Ishikawa (cell line): ENCODE measurements around the gene UBE2H.

Experiments
- CEBPB ChIP-seq: IDR thresholded peaks from 2 replicates; pipeline ENCODE4 v1.6.1; 2012
- CREB1 ChIP-seq: IDR thresholded peaks from 2 replicates; pipeline ENCODE4 v1.6.1; 2012; ENCODE audit warnings: low read depth
- EGR1 ChIP-seq: IDR thresholded peaks from 2 replicates; pipeline ENCODE4 v1.6.1; 2012
- EP300 ChIP-seq: IDR thresholded peaks from 2 replicates; pipeline ENCODE4 v1.6.1; 2012; ENCODE audit warnings: borderline replicate concordance
- FOXM1 ChIP-seq: IDR thresholded peaks from 2 replicates; pipeline ENCODE4 v1.6.1; 2012; ENCODE audit warnings: low read depth, borderline replicate concordance
- NFIC ChIP-seq: IDR thresholded peaks from 2 replicates; pipeline ENCODE4 v1.6.1; 2012
- RAD21 ChIP-seq: IDR thresholded peaks from 2 replicates; pipeline ENCODE4 v1.6.1; 2012; ENCODE audit warnings: low read depth
- TAF1 ChIP-seq: IDR thresholded peaks from 2 replicates; pipeline ENCODE4 v1.6.1; 2012; ENCODE audit warnings: low read depth, mild to moderate bottlenecking
- TCF12 ChIP-seq: IDR thresholded peaks from 2 replicates; pipeline ENCODE4 v1.6.1; 2012; ENCODE audit warnings: low read depth
- TEAD4 ChIP-seq: IDR thresholded peaks from 2 replicates; pipeline ENCODE4 v1.6.1; 2012
- USF1 ChIP-seq: IDR thresholded peaks from 2 replicates; pipeline ENCODE4 v1.6.1; 2012
- YY1 ChIP-seq: IDR thresholded peaks from 2 replicates; pipeline ENCODE4 v1.6.1; 2012; ENCODE audit warnings: low read depth
- ZBTB7A ChIP-seq: IDR thresholded peaks from 2 replicates; pipeline ENCODE4 v1.6.1; 2012; ENCODE audit warnings: low read depth
- TF ChIP-seq, protein P1 (sequence below): IDR thresholded peaks from 2 replicates; pipeline ENCODE4 v1.6.1; 2012; ENCODE audit warnings: low read depth, mild to moderate bottlenecking
- TF ChIP-seq, protein P2 (sequence below): IDR thresholded peaks from 2 replicates; pipeline ENCODE4 v1.6.1; 2012

The UBE2H gene

GRCh38 chr7:129902788-129903422 is 49.9 kb downstream of the UBE2H start:
- TF ChIP-seq EP300 (no peak), FOXM1 (no peak), YY1 (no peak), CREB1 (no peak), NFIC (no peak), USF1 (no peak), RAD21 (no peak), TEAD4 (no peak), EGR1 (no peak), TAF1 (no peak), TCF12 (no peak), ZBTB7A (no peak), CEBPB (no peak)
- TF ChIP-seq, protein P1, sequence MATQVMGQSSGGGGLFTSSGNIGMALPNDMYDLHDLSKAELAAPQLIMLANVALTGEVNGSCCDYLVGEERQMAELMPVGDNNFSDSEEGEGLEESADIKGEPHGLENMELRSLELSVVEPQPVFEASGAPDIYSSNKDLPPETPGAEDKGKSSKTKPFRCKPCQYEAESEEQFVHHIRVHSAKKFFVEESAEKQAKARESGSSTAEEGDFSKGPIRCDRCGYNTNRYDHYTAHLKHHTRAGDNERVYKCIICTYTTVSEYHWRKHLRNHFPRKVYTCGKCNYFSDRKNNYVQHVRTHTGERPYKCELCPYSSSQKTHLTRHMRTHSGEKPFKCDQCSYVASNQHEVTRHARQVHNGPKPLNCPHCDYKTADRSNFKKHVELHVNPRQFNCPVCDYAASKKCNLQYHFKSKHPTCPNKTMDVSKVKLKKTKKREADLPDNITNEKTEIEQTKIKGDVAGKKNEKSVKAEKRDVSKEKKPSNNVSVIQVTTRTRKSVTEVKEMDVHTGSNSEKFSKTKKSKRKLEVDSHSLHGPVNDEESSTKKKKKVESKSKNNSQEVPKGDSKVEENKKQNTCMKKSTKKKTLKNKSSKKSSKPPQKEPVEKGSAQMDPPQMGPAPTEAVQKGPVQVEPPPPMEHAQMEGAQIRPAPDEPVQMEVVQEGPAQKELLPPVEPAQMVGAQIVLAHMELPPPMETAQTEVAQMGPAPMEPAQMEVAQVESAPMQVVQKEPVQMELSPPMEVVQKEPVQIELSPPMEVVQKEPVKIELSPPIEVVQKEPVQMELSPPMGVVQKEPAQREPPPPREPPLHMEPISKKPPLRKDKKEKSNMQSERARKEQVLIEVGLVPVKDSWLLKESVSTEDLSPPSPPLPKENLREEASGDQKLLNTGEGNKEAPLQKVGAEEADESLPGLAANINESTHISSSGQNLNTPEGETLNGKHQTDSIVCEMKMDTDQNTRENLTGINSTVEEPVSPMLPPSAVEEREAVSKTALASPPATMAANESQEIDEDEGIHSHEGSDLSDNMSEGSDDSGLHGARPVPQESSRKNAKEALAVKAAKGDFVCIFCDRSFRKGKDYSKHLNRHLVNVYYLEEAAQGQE, result no peak
- TF ChIP-seq, protein P2, sequence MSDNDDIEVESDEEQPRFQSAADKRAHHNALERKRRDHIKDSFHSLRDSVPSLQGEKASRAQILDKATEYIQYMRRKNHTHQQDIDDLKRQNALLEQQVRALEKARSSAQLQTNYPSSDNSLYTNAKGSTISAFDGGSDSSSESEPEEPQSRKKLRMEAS, result no peak

- TF ChIP-seq NFIC, result no peak
- no peak for TF ChIP-seq TEAD4
- TF ChIP-seq CREB1, result no peak
- TF ChIP-seq USF1, result no peak
- no peak for TF ChIP-seq FOXM1
- TF ChIP-seq ZBTB7A, result no peak
- TF ChIP-seq RAD21, result no peak
- no peak for TF ChIP-seq YY1
- TF ChIP-seq EGR1, result no peak
- TF ChIP-seq CEBPB, result no peak
- TF ChIP-seq, protein P2, result no peak
- no peak for TF ChIP-seq TAF1
Measured at GRCh38 chr7:129898502-129899160, 54.1 kb downstream of the UBE2H start.

DNA sequence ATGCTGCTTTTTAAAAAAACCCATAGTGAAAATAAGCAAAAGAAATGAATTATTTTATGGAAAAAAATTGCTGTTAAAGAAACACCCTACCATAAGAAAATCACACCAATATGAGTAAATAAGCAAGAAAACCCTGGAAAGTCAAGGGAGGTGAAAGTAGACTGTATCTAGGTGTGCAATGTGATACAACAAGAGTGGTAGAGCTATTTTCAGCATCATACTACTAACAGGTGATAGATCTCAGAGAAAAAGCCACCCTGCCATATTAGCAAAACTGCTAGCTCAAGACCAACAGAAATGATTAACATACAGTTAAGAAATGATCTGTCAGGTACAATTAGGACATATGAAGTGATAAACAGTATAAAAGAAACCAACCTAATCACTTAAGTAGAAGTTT is 54.8 kb downstream of the UBE2H start:
- TF ChIP-seq TEAD4 (no peak), YY1 (no peak), TCF12 (no peak), FOXM1 (no peak), CEBPB (no peak), NFIC (no peak), EGR1 (no peak), USF1 (no peak), CREB1 (no peak), EP300 (no peak), TAF1 (no peak), ZBTB7A (no peak), RAD21 (no peak)
- TF ChIP-seq, protein P2, result no peak
- TF ChIP-seq, protein P1, result no peak

DNA sequence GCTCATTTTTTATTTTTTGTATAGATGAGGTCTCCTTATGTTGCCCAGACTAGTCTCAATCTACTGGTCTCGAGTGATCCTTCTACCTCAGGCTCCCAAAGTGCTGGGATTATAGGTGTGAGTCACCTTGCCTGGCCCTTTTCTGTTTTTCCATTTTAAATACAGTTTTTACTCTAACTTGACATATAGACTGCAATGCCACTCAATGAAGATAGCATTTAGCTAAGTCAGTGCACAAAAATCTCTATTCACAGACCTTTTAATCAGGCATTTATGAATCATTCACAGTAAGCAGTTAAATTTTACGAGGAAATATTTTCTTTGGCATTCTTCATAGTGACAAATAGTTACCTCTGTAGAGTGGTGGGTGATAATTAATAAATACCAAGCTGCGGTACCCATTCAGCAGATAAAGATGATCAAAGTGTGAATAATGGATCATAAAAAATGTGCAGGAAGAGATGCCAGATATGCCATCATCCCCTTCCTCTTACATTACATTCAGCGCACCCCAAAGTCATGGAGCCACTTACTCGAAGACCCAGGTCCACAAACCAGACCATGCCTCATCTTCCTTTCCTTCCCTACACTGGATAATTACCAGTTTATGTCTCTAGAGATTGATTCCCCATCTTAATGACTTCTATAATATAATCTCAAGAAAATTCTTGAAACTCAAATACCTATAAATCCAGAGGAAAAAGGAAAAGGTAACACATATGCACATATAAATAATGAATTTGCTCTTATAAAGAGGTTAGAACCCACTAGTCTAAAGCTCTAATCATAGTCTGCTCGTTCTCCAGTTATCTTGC is 56.0 kb downstream of the UBE2H start:
- TF ChIP-seq ZBTB7A, result no peak
- TF ChIP-seq EP300, result no peak
- no peak for TF ChIP-seq CREB1
- no peak for TF ChIP-seq CEBPB
- TF ChIP-seq RAD21, result no peak
- TF ChIP-seq, protein P1, result no peak
- TF ChIP-seq EGR1, result no peak
- TF ChIP-seq YY1, result no peak
- no peak for TF ChIP-seq USF1
- no peak for TF ChIP-seq TCF12
- TF ChIP-seq, protein P2, result no peak
